Stomach (tissue), 9 donors: ENCODE data around the gene GZMB. TPM values are rescaled to one million over a fixed set of nuclear protein-coding genes. Genes with fewer than 3 reads are reported as not detected.
A peak's percentile ranks its signal among the peaks of the same experiment; 100 is the strongest.

Source experiments
- DNase-seq, 2 donors: peaks; one replicate each; pipeline versions ENCODE4 v3.0.0 to v3.0.0-alpha.2; 2013 to 2019
- H3K27ac ChIP-seq, 5 donors: fragments of 200-600 bp in 4 of 5; sonication (generic) in 4 of 5; one replicate each; pipeline ENCODE4 v1.5.1; 2013 to 2019; ENCODE audit warnings: mild to moderate bottlenecking in 1 of 5, moderate library complexity in 1 of 5
- H3K27me3 ChIP-seq, 3 donors: fragments of 200-600 bp; sonication (generic); one replicate each; pipeline ENCODE4 v1.5.1; 2017 to 2019; ENCODE audit warnings: mixed run types in 1 of 3
- H3K36me3 ChIP-seq, 4 donors: fragments of 200-600 bp; sonication (generic); 1 replicate in 3 of 4; 2 replicates in 1 of 4; pipeline ENCODE4 v1.5.1; 2016 to 2019
- H3K4me1 ChIP-seq, 4 donors: fragments of 200-600 bp; sonication (generic); one replicate each; pipeline ENCODE4 v1.5.1; 2016 to 2019
- H3K4me3 ChIP-seq, 4 donors: fragments of 200-600 bp; sonication (generic) in 3 of 4; one replicate each; pipeline ENCODE4 v1.5.1; 2016 to 2019; ENCODE audit warnings: mild to moderate bottlenecking in 1 of 4
- H3K9me3 ChIP-seq, 4 donors: fragments of 200-600 bp; sonication (generic); one replicate each; pipeline ENCODE4 v1.5.1; 2016 to 2019
- EP300 ChIP-seq: sonication (generic); formaldehyde crosslinking; IDR thresholded peaks from one replicate; pipeline ENCODE4 v1.6.1; 2017; ENCODE audit warnings: antibody characterized with exemption
- POLR2A ChIP-seq, 4 donors: fragments of 450-650 bp; IDR thresholded peaks; one replicate each; pipeline ENCODE4 v1.6.1; 2016; ENCODE audit warnings: antibody characterized with exemption in 4 of 4, control low read depth in 2 of 4, mild to moderate bottlenecking in 1 of 4, moderate library complexity in 1 of 4
- POLR2AphosphoS5 ChIP-seq, 3 donors: sonication (generic); formaldehyde crosslinking; IDR thresholded peaks; one replicate each; pipeline ENCODE4 v1.6.1; 2016; ENCODE audit warnings: antibody characterized with exemption in 3 of 3
- WGBS, 5 donors: extraction: QIAGEN DNeasy Blood & Tissue Kit in 3 of 5; methylation state at CpG; one replicate each; pipeline versions ENCODE4 v1.1.5 to v1.1.7; 2013 to 2018; 5-methylcytosine and 5-hydroxymethylcytosine counted together
- intact Hi-C: fragments of 100-400 bp; cut with DNase I; formaldehyde crosslinking; loops from one replicate; pipeline ENCODE4 v1.15.1; 2023; ENCODE audit warnings: low total_unique reads
- polyA plus RNA-seq, 3 donors: library from polyadenylated mRNA; stranded (reverse); fragments of 200-250 nt; gene quantifications; one replicate each; pipeline ENCODE4 v1.2.3, GENCODE V29; 2013
- total RNA-seq, 5 donors: library from RNA; depleted of rRNA; stranded (reverse); fragments of >200 nt; gene quantifications; one replicate each; pipeline versions ENCODE4 v1.1.0 to v1.2.3, GENCODE V29; 2014 to 2016
- TF ChIP-seq, protein P1 (sequence below), 7 experiments: fragments of 450-650 bp in 4 of 7; fragments of 200-600 bp in 3 of 7; sonication (generic) in 3 of 7; IDR thresholded peaks; one replicate each; pipeline ENCODE4 v1.5.1; 2016 to 2019; ENCODE audit warnings: antibody characterized with exemption in 7 of 7, control low read depth in 2 of 7, mild to moderate bottlenecking in 1 of 7
- donor health status: healthy with polysubstance abuse.
- donor health status: Bipolar disorder and iron deficiency.
- donor health status: healthy.

The GZMB gene
- total and polyA plus RNA-seq, 8 donors, result 0.92 to 4.0 (median 2.3) TPM; not detected in 3

GRCh38 chr14:24607635-24608514 is 26.1 kb downstream of the GZMB start:
- intact Hi-C loops, result no loop called here
- Histone ChIP-seq H3K27ac (peak overlapping the region in 1 of 5 donors; percentile 27), H3K9me3 (peaks cover 0 to 4% (median 0%) of the 10 kb centered on the region in 4 donors), H3K36me3 (no peaks in the 10 kb centered on the region), H3K27me3 (no peaks in the 10 kb centered on the region), H3K4me1 (peaks cover 0 to 6% (median 0%) of the 10 kb centered on the region in 4 donors), H3K4me3 (no peak overlapping the region)
- no peak for DNase-seq
- 72 to 83% (median 77%) methylated on average over 8 of the region's 8 CpGs for WGBS, 5 donors
- TF ChIP-seq EP300 (no peak), POLR2A (IDR thresholded peaks at IDR 0.05) (no peak)

- whole genome bisulfite sequencing, 5 donors, result 75 to 83% (median 80%) methylated on average over 3 to 4 of the region's 4 CpGs
- intact Hi-C loops, result no loop called here
- Histone ChIP-seq H3K4me3 (no peak overlapping the region), H3K27me3 (no peaks in the 10 kb centered on the region), H3K27ac (peak overlapping the region in 2 of 5 donors; percentile 20 to 27), H3K4me1 (peaks cover 0 to 6% (median 0%) of the 10 kb centered on the region in 4 donors), H3K36me3 (no peaks in the 10 kb centered on the region), H3K9me3 (peaks cover 0 to 4% (median 0%) of the 10 kb centered on the region in 4 donors)
- DNase-seq, result no peak
- TF ChIP-seq, protein P1, sequence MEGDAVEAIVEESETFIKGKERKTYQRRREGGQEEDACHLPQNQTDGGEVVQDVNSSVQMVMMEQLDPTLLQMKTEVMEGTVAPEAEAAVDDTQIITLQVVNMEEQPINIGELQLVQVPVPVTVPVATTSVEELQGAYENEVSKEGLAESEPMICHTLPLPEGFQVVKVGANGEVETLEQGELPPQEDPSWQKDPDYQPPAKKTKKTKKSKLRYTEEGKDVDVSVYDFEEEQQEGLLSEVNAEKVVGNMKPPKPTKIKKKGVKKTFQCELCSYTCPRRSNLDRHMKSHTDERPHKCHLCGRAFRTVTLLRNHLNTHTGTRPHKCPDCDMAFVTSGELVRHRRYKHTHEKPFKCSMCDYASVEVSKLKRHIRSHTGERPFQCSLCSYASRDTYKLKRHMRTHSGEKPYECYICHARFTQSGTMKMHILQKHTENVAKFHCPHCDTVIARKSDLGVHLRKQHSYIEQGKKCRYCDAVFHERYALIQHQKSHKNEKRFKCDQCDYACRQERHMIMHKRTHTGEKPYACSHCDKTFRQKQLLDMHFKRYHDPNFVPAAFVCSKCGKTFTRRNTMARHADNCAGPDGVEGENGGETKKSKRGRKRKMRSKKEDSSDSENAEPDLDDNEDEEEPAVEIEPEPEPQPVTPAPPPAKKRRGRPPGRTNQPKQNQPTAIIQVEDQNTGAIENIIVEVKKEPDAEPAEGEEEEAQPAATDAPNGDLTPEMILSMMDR (IDR thresholded peaks at IDR 0.05), result no peak
- no peak for TF ChIP-seq EP300
Observed at GRCh38 chr14:24607081-24607480, 26.9 kb downstream of the GZMB start.

DNA sequence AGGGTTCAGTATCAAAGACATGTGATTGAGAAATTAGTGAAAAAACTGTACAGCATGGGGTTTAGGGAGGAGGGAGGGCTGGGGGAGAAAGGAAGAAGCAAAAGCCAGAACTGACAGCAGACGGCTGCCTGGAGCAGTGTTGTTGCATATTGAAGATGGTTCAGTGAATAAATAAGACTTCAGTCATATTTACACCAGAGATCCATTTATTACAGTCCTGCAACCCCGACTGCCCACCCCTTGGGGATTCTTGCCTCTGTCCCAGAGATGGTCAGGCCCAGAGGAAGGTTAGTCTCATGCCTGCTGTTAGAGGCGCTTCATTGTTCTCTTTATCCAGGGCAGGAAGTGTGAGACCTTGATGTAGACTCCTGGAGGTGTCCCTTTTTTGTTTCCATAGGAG is 27.7 kb downstream of the GZMB start:
- Histone ChIP-seq H3K27me3 (no peaks in the 10 kb centered on the region), H3K9me3 (no peaks in the 10 kb centered on the region), H3K4me1 (peaks cover 0 to 6% (median 0%) of the 10 kb centered on the region in 4 donors), H3K27ac (peak overlapping the region in 1 of 5 donors; percentile 20), H3K4me3 (no peak overlapping the region), H3K36me3 (no peaks in the 10 kb centered on the region)
- no peak for DNase-seq
- TF ChIP-seq EP300, result no peak
- intact Hi-C loops, result no loop called here
- WGBS, 5 donors, result 34 to 67% (median 45%) methylated on average over 3 of the region's 3 CpGs

DNA sequence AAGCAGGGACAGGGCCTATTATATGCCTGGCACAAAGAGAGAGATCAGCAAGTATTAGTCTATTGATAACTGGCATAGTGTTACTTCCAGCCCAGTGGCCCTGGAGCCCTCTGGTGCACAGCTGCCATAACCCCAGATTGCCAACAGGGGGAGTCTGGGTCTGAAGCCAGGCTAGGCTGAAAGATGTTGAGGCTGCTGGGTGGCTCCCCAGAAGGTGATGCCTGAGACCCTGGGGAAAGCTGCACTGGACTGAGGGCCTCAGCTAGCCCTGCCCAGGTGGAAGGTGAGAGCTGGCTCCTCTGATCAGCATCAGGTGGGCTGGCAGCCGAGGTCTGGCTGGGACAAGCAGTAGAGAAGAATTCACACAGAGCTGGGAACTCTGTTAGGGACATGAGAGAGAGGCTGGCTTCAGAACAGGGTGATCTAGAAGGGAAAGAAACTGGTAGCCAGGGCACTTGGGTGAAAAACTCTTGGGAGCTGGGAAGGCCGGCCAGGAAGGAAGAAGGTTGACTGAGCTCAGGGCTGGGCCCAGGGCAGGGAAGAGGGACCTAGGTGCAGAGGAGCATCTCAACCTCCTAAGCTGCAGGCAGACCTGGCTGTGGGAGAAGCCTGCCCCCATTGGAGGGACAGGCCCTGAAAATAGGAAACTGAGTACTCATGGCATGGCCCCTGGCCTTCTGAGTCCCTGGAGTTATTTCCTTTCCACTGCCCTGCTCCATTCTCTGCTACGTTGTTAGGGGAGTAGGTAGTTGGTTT is 28.4 kb downstream of the GZMB start:
- Histone ChIP-seq H3K9me3 (no peaks in the 10 kb centered on the region), H3K4me1 (peaks cover 0 to 6% (median 0%) of the 10 kb centered on the region in 4 donors), H3K36me3 (no peaks in the 10 kb centered on the region), H3K4me3 (no peak overlapping the region), H3K27me3 (no peaks in the 10 kb centered on the region), H3K27ac (peak overlapping the region in 2 of 5 donors; percentile 13 to 20)
- peak; percentile 52 to 53 for DNase-seq
- TF ChIP-seq POLR2AphosphoS5 (IDR thresholded peaks at IDR 0.05) (no peak), EP300 (no peak), POLR2A (IDR thresholded peaks at IDR 0.05) (no peak)
- TF ChIP-seq, protein P1 (IDR thresholded peaks at IDR 0.05), result peak in 5 of 7 experiments; percentile 31 to 76 (median 65)
- 35 to 58% (median 42%) methylated on average over 3 of the region's 3 CpGs for WGBS, 5 donors
- intact Hi-C loops, result no loop called here

GRCh38 chr14:24597403-24597802 is 36.6 kb downstream of the GZMB start:
- DNase-seq, result no peak
- intact Hi-C loops, result loop anchor here (10.0 kb wide), 1 partner anchor 1903 kb away; no protein-coding TSS in a partner anchor

More at GRCh38 chr14:24597403-24597802, 36.6 kb downstream of the GZMB start:
- H3K9me3 ChIP-seq, result peaks cover 4 to 30% (median 12%) of the 10 kb centered on the region in 4 donors
- H3K4me1 ChIP-seq, result no peaks in the 10 kb centered on the region
- no peak overlapping the region for H3K27ac ChIP-seq
- H3K27me3 ChIP-seq, result no peaks in the 10 kb centered on the region
- TF ChIP-seq, protein P1 (IDR thresholded peaks at IDR 0.05), result no peak
- TF ChIP-seq EP300, result no peak
- no peak for TF ChIP-seq POLR2A (IDR thresholded peaks at IDR 0.05)
- no peak for TF ChIP-seq POLR2AphosphoS5 (IDR thresholded peaks at IDR 0.05)
- no peak overlapping the region for H3K4me3 ChIP-seq
- no peaks in the 10 kb centered on the region for H3K36me3 ChIP-seq
